KMS-11 (cell line): ENCODE measurements around the gene CEP170B.

Experiments used
- H2AFZ ChIP-seq: fragments of 200-600 bp; sonication (generic); 2 replicates; pipeline ENCODE4 v1.6.1; 2016; ENCODE audit warnings: antibody characterized with exemption, mixed run types, low read depth
- H3K27ac ChIP-seq: fragments of 200-600 bp; sonication (generic); 2 replicates; pipeline ENCODE4 v1.6.1; 2016; ENCODE audit warnings: mild to moderate bottlenecking, mixed run types
- H3K27me3 ChIP-seq: fragments of 200-600 bp; sonication (generic); 2 replicates; pipeline ENCODE4 v1.6.1; 2017; ENCODE audit warnings: mild to moderate bottlenecking, low read depth, mixed run types, moderate library complexity; ENCODE audit not compliant: insufficient read depth
- H3K36me3 ChIP-seq: fragments of 200-600 bp; sonication (generic); 2 replicates; pipeline ENCODE4 v1.6.1; 2017; ENCODE audit warnings: mild to moderate bottlenecking, mixed run types; ENCODE audit not compliant: insufficient read depth
- H3K4me1 ChIP-seq: fragments of 200-600 bp; sonication (generic); 2 replicates; pipeline ENCODE4 v1.6.1; 2016; ENCODE audit warnings: mild to moderate bottlenecking, low read depth, mixed run types; ENCODE audit not compliant: poor library complexity, severe bottlenecking
- H3K4me2 ChIP-seq: fragments of 200-600 bp; sonication (generic); 2 replicates; pipeline ENCODE4 v1.7.0; 2016; ENCODE audit warnings: mild to moderate bottlenecking, mixed run types
- H3K4me3 ChIP-seq: fragments of 200-600 bp; sonication (generic); IDR thresholded peaks from 2 replicates; pipeline ENCODE4 v1.6.1; 2017; ENCODE audit warnings: low read depth, low read length, mixed read lengths; ENCODE audit not compliant: insufficient read depth
- H3K79me2 ChIP-seq: fragments of 200-600 bp; sonication (generic); 2 replicates; pipeline ENCODE4 v1.6.1; 2016; ENCODE audit warnings: low read depth, mixed run types; ENCODE audit not compliant: insufficient read depth
- H3K9ac ChIP-seq: fragments of 200-600 bp; sonication (generic); 2 replicates; pipeline ENCODE4 v1.6.1; 2016; ENCODE audit warnings: mild to moderate bottlenecking, mixed run types
- H4K20me1 ChIP-seq: fragments of 200-600 bp; sonication (generic); 2 replicates; pipeline ENCODE4 v1.6.1; 2016; ENCODE audit warnings: mild to moderate bottlenecking, mixed run types; ENCODE audit not compliant: insufficient read depth
- CTCF ChIP-seq: fragments of 200-600 bp; sonication (generic); conservative IDR thresholded peaks from 2 replicates; pipeline ENCODE4 v1.6.1; 2017; ENCODE audit warnings: low read depth, mild to moderate bottlenecking, antibody characterized with exemption, low read length, moderate library complexity, mixed read lengths

Gene CEP170B

DNA sequence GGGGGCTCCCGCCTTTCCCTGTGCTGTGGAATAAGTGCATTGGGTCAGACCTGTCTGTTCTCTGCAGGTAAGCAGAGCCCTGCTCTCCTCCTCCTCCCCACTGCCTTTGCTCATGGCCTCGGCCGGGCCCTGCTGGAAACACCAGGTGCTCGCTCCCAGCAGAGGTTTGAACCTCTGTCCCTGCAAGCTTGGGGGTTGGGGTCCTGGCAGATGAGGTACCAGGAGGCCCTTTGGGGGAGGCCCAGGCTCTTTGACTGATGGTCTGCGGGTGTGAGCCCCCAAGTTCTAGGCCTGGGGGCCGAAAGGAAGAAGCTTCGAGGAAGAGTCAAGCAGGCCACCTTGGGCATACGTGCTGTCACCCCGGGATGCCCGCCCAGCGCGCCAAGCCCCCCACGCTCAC is 22.1 kb upstream of the CEP170B start:
- Histone ChIP-seq H3K79me2 (no peaks in the 10 kb centered on the region), H3K27ac (no peak overlapping the region), H3K4me1 (no peaks in the 10 kb centered on the region), H3K9ac (no peak overlapping the region), H2AFZ (no peak overlapping the region), H3K36me3 (no peaks in the 10 kb centered on the region), H4K20me1 (no peaks in the 10 kb centered on the region), H3K27me3 (no peaks in the 10 kb centered on the region), H3K4me2 (no peak overlapping the region), H3K4me3 (no peak overlapping the region)
- no peak for TF ChIP-seq CTCF

GRCh38 chr14:104843442-104844305 is 21.4 kb upstream of the CEP170B start:
- no peaks in the 10 kb centered on the region for H4K20me1 ChIP-seq
- no peak overlapping the region for H3K4me3 ChIP-seq
- H3K4me1 ChIP-seq = no peaks in the 10 kb centered on the region
- no peak overlapping the region for H3K27ac ChIP-seq
- H3K4me2 ChIP-seq = no peak overlapping the region
- H3K9ac ChIP-seq = no peak overlapping the region
- no peaks in the 10 kb centered on the region for H3K36me3 ChIP-seq
- no peaks in the 10 kb centered on the region for H3K27me3 ChIP-seq
- no peaks in the 10 kb centered on the region for H3K79me2 ChIP-seq
- TF ChIP-seq CTCF = no peak
- H2AFZ ChIP-seq = no peak overlapping the region

- Histone ChIP-seq H3K4me2 (no peak overlapping the region), H3K27me3 (no peaks in the 10 kb centered on the region), H3K4me1 (no peaks in the 10 kb centered on the region), H3K79me2 (no peaks in the 10 kb centered on the region), H3K27ac (no peak overlapping the region), H3K36me3 (no peaks in the 10 kb centered on the region), H3K9ac (no peak overlapping the region), H4K20me1 (no peaks in the 10 kb centered on the region), H2AFZ (no peak overlapping the region), H3K4me3 (no peak overlapping the region)
- TF ChIP-seq CTCF = no peak
Observed at GRCh38 chr14:104844306-104845032, 20.6 kb upstream of the CEP170B start.

GRCh38 chr14:104845033-104845666 is 19.9 kb upstream of the CEP170B start:
- no peaks in the 10 kb centered on the region for H3K36me3 ChIP-seq
- no peak overlapping the region for H3K9ac ChIP-seq
- no peak overlapping the region for H3K27ac ChIP-seq
- no peak overlapping the region for H3K4me2 ChIP-seq
- H3K27me3 ChIP-seq = no peaks in the 10 kb centered on the region
- H4K20me1 ChIP-seq = no peaks in the 10 kb centered on the region
- H3K4me3 ChIP-seq = no peak overlapping the region
- H3K4me1 ChIP-seq = no peaks in the 10 kb centered on the region
- H3K79me2 ChIP-seq = no peaks in the 10 kb centered on the region
- TF ChIP-seq CTCF = no peak
- H2AFZ ChIP-seq = no peak overlapping the region
